ENCODE measurements around the gene CLASP2. TPM values are rescaled to one million over a fixed set of nuclear protein-coding genes. Genes with fewer than 3 reads are reported as not detected.
"Not testable (repeated sequence)": the region's sequence is repeated elsewhere in the genome, so short reads cannot be mapped to it uniquely, and the experiment has no call there.

The CLASP2 gene
- total RNA-seq (35.1 TPM), polyA plus RNA-seq (18.8 TPM)
- long read RNA-seq, donor 1, full-length matches to known transcripts = 1 of 1 reads
- long read RNA-seq, donor 1, partial matches to known transcripts = 0 of 1 reads
- long read RNA-seq, donor 1, other reads (novel, unspliced or antisense) = 0 of 1 reads
- long read RNA-seq, donor 2, full-length matches to known transcripts = 2 of 180 reads
- long read RNA-seq, donor 2, partial matches to known transcripts = 153 of 180 reads
- long read RNA-seq, donor 2, other reads (novel, unspliced or antisense) = 25 of 180 reads
- long read RNA-seq, donor 3 = 0 reads
- long read RNA-seq, donor 4 = 0 reads
- long read RNA-seq, donor 5, partial matches to known transcripts = 21 of 21 reads
- long read RNA-seq, donor 5, other reads (novel, unspliced or antisense) = 0 of 21 reads
- long read RNA-seq, donor 6 = 0 reads
- long read RNA-seq, donor 7 = 0 reads
- long read RNA-seq, donor 8, partial matches to known transcripts = 0 of 1 reads
- long read RNA-seq, donor 8, other reads (novel, unspliced or antisense) = 0 of 1 reads
- long read RNA-seq, donor 9 = 0 reads
- long read RNA-seq, donor 10 = 0 reads

- no peaks in the 10 kb centered on the region for H3K9me3 ChIP-seq (ENCODE audit: control insufficient read depth in 2 of 2, insufficient read depth in 1 of 2, low read length in 1 of 2)
- peak within 1 kb of the TSS; percentile 85 to 94 for H3K27ac ChIP-seq (ENCODE audit: low read depth in 1 of 2, low read length in 1 of 2)
- WGBS = under 1% methylated on average over 68 of the region's 68 CpGs
- peak within 1 kb of the TSS; percentile 86 to 96 for H3K4me3 ChIP-seq (ENCODE audit: low read length in 2 of 2)
- DNase-seq (ENCODE audit: low read depth in 6 of 9, low spot score in 9 of 9) = peak; percentile 58 to 91 (median 81)
- H3K36me3 ChIP-seq (ENCODE audit: control insufficient read depth in 2 of 2, insufficient read depth in 2 of 2, low read length in 1 of 2) = no peaks in the 10 kb centered on the region
- H3K4me1 ChIP-seq (ENCODE audit: control insufficient read depth in 2 of 2, insufficient read depth in 2 of 2, low read length in 2 of 2) = peaks cover 0 to 7% of the 10 kb centered on the region in 2 donors
- H3K27me3 ChIP-seq (ENCODE audit: control insufficient read depth in 2 of 2, insufficient read depth in 1 of 2, low read length in 1 of 2) = no peaks in the 10 kb centered on the region
Measured at GRCh38 chr3:33717866-33718594, at the start of gene CLASP2. TSS of gene CLASP2 (minus strand) at chr3:33718254. CDS start at chr3:33718002, 252 bp downstream.

GRCh38 chr3:33758864-33759263 lies 40.8 kb upstream of the CLASP2 start:
- Histone ChIP-seq H3K27ac (ENCODE audit: low read depth in 1 of 2, low read length in 1 of 2) (no peak overlapping the region), H3K4me1 (ENCODE audit: control insufficient read depth in 2 of 2, insufficient read depth in 2 of 2, low read length in 2 of 2) (no peaks in the 10 kb centered on the region), H3K4me3 (ENCODE audit: low read length in 2 of 2) (no peak overlapping the region), H3K36me3 (ENCODE audit: control insufficient read depth in 2 of 2, insufficient read depth in 2 of 2, low read length in 1 of 2) (no peaks in the 10 kb centered on the region), H3K27me3 (ENCODE audit: control insufficient read depth in 2 of 2, insufficient read depth in 1 of 2, low read length in 1 of 2) (no peaks in the 10 kb centered on the region), H3K9me3 (ENCODE audit: control insufficient read depth in 2 of 2, insufficient read depth in 1 of 2, low read length in 1 of 2) (peaks cover 0 to 13% of the 10 kb centered on the region in 2 donors)
- no peak for DNase-seq (ENCODE audit: low read depth in 6 of 9, low spot score in 9 of 9)
- WGBS = 95% methylated on average over 2 of the region's 2 CpGs

- Histone ChIP-seq H3K27me3 (ENCODE audit: control insufficient read depth in 2 of 2, insufficient read depth in 1 of 2, low read length in 1 of 2) (no peaks in the 10 kb centered on the region), H3K36me3 (ENCODE audit: control insufficient read depth in 2 of 2, insufficient read depth in 2 of 2, low read length in 1 of 2) (no peaks in the 10 kb centered on the region), H3K4me1 (ENCODE audit: control insufficient read depth in 2 of 2, insufficient read depth in 2 of 2, low read length in 2 of 2) (no peaks in the 10 kb centered on the region), H3K9me3 (ENCODE audit: control insufficient read depth in 2 of 2, insufficient read depth in 1 of 2, low read length in 1 of 2) (peaks cover 0 to 18% of the 10 kb centered on the region in 2 donors), H3K27ac (ENCODE audit: low read depth in 1 of 2, low read length in 1 of 2) (no peak overlapping the region), H3K4me3 (ENCODE audit: low read length in 2 of 2) (no peak overlapping the region)
- DNase-seq (ENCODE audit: low read depth in 6 of 9, low spot score in 9 of 9) = no peak
Measured at GRCh38 chr3:33758281-33758680, 40.2 kb upstream of the CLASP2 start.

- H3K27ac ChIP-seq (ENCODE audit: low read depth in 1 of 2, low read length in 1 of 2); DNase-seq (ENCODE audit: low read depth in 6 of 9, low spot score in 9 of 9); H3K4me3 ChIP-seq (ENCODE audit: low read length in 2 of 2); H3K27me3 ChIP-seq (ENCODE audit: control insufficient read depth in 2 of 2, insufficient read depth in 1 of 2, low read length in 1 of 2); H3K4me1 ChIP-seq (ENCODE audit: control insufficient read depth in 2 of 2, insufficient read depth in 2 of 2, low read length in 2 of 2); H3K36me3 ChIP-seq (ENCODE audit: control insufficient read depth in 2 of 2, insufficient read depth in 2 of 2, low read length in 1 of 2): not testable (repeated sequence)
- peaks cover 0 to 15% of the 10 kb centered on the region in 2 donors for H3K9me3 ChIP-seq (ENCODE audit: control insufficient read depth in 2 of 2, insufficient read depth in 1 of 2, low read length in 1 of 2)
- WGBS = 98% methylated on average over 1 of the region's 1 CpG
Measured at GRCh38 chr3:33754391-33754790, 36.3 kb upstream of the CLASP2 start.

- H3K36me3 ChIP-seq (ENCODE audit: control insufficient read depth in 2 of 2, insufficient read depth in 2 of 2, low read length in 1 of 2) = no peaks in the 10 kb centered on the region
- no peak overlapping the region for H3K27ac ChIP-seq (ENCODE audit: low read depth in 1 of 2, low read length in 1 of 2)
- peaks cover 0 to 15% of the 10 kb centered on the region in 2 donors for H3K9me3 ChIP-seq (ENCODE audit: control insufficient read depth in 2 of 2, insufficient read depth in 1 of 2, low read length in 1 of 2)
- WGBS = 92% methylated on average over 2 of the region's 2 CpGs
- H3K27me3 ChIP-seq (ENCODE audit: control insufficient read depth in 2 of 2, insufficient read depth in 1 of 2, low read length in 1 of 2) = no peaks in the 10 kb centered on the region
- DNase-seq (ENCODE audit: low read depth in 6 of 9, low spot score in 9 of 9) = no peak
- H3K4me1 ChIP-seq (ENCODE audit: control insufficient read depth in 2 of 2, insufficient read depth in 2 of 2, low read length in 2 of 2) = no peaks in the 10 kb centered on the region
- H3K4me3 ChIP-seq (ENCODE audit: low read length in 2 of 2) = no peak overlapping the region
Measured at GRCh38 chr3:33751336-33751735, 33.3 kb upstream of the CLASP2 start.

GRCh38 chr3:33750211-33750548 lies 32.1 kb upstream of the CLASP2 start:
- Histone ChIP-seq H3K9me3 (ENCODE audit: control insufficient read depth in 2 of 2, insufficient read depth in 1 of 2, low read length in 1 of 2) (peaks cover 0 to 11% of the 10 kb centered on the region in 2 donors), H3K4me3 (ENCODE audit: low read length in 2 of 2) (no peak overlapping the region), H3K27ac (ENCODE audit: low read depth in 1 of 2, low read length in 1 of 2) (no peak overlapping the region), H3K36me3 (ENCODE audit: control insufficient read depth in 2 of 2, insufficient read depth in 2 of 2, low read length in 1 of 2) (no peaks in the 10 kb centered on the region), H3K27me3 (ENCODE audit: control insufficient read depth in 2 of 2, insufficient read depth in 1 of 2, low read length in 1 of 2) (no peaks in the 10 kb centered on the region), H3K4me1 (ENCODE audit: control insufficient read depth in 2 of 2, insufficient read depth in 2 of 2, low read length in 2 of 2) (no peaks in the 10 kb centered on the region)
- WGBS = 97% methylated on average over 3 of the region's 3 CpGs
- DNase-seq (ENCODE audit: low read depth in 6 of 9, low spot score in 9 of 9) = no peak

- Histone ChIP-seq H3K36me3 (ENCODE audit: control insufficient read depth in 2 of 2, insufficient read depth in 2 of 2, low read length in 1 of 2) (no peaks in the 10 kb centered on the region), H3K9me3 (ENCODE audit: control insufficient read depth in 2 of 2, insufficient read depth in 1 of 2, low read length in 1 of 2) (peaks cover 0 to 11% of the 10 kb centered on the region in 2 donors), H3K4me3 (ENCODE audit: low read length in 2 of 2) (no peak overlapping the region), H3K4me1 (ENCODE audit: control insufficient read depth in 2 of 2, insufficient read depth in 2 of 2, low read length in 2 of 2) (no peaks in the 10 kb centered on the region), H3K27ac (ENCODE audit: low read depth in 1 of 2, low read length in 1 of 2) (no peak overlapping the region), H3K27me3 (ENCODE audit: control insufficient read depth in 2 of 2, insufficient read depth in 1 of 2, low read length in 1 of 2) (no peaks in the 10 kb centered on the region)
- WGBS = 42% methylated on average over 2 of the region's 2 CpGs
- DNase-seq (ENCODE audit: low read depth in 6 of 9, low spot score in 9 of 9) = no peak
Measured at GRCh38 chr3:33749546-33750210, 31.6 kb upstream of the CLASP2 start.

- no peaks in the 10 kb centered on the region for H3K27me3 ChIP-seq (ENCODE audit: control insufficient read depth in 2 of 2, insufficient read depth in 1 of 2, low read length in 1 of 2)
- 94% methylated on average over 7 of the region's 7 CpGs for WGBS
- no peak for DNase-seq (ENCODE audit: low read depth in 6 of 9, low spot score in 9 of 9)
- H3K36me3 ChIP-seq (ENCODE audit: control insufficient read depth in 2 of 2, insufficient read depth in 2 of 2, low read length in 1 of 2) = no peaks in the 10 kb centered on the region
- H3K4me3 ChIP-seq (ENCODE audit: low read length in 2 of 2) = no peak overlapping the region
- H3K27ac ChIP-seq (ENCODE audit: low read depth in 1 of 2, low read length in 1 of 2) = no peak overlapping the region
- H3K4me1 ChIP-seq (ENCODE audit: control insufficient read depth in 2 of 2, insufficient read depth in 2 of 2, low read length in 2 of 2) = no peaks in the 10 kb centered on the region
- H3K9me3 ChIP-seq (ENCODE audit: control insufficient read depth in 2 of 2, insufficient read depth in 1 of 2, low read length in 1 of 2) = no peaks in the 10 kb centered on the region
Measured at GRCh38 chr3:33746416-33747116, 28.5 kb upstream of the CLASP2 start.

Measured in thymus (tissue), 14 donors.